DMS 273 treated with DMSO at 0.1 percent for 48 hours (cell line): Measurements from ENCODE around the gene MEF2A.
"Not testable (repeated sequence)": the region's sequence is repeated elsewhere in the genome, so short reads cannot be mapped to it uniquely, and the experiment has no call there.

Experiments used
- DNase-seq: peaks from one replicate; lab custom pipeline; 2025; lab: John Stamatoyannopoulos, UW

The MEF2A gene

DNA sequence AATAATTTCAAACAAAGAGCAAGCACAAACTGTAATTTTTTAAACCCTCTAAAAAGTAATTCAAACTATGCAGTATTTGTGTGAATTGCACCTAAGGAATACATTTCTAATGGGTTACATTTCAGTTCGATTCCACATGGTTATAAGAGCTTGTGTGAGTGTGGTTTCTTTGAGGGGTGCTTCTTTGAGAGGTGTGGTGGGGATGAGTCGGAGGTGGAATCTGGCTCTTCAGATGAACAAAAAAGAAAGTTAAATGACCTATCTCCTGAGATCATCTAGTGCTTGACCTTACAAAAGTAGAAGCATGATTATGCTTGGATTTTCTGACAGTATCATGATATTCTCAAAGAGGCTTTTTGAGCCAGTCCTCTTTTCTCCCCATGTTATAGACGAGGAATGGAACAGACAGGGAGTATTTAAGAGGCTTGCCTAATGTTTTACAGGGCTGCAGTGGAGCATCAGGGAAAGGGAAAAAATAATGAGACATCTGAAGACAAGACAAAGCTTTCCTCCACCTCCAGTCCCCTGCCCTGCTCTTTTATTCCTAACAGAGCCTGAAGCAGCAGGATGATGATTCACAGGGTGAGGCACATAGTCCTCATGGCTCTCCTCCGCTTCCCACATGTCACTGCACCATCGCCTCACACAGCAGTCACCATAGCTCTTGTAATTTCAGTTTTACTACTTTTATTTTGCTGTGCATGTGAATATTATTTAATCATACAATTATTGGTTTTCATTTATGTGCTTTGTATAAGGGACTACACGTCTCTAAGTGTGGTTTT, 85.4 kb downstream of the MEF2A start:
- no peak for DNase-seq

DNA sequence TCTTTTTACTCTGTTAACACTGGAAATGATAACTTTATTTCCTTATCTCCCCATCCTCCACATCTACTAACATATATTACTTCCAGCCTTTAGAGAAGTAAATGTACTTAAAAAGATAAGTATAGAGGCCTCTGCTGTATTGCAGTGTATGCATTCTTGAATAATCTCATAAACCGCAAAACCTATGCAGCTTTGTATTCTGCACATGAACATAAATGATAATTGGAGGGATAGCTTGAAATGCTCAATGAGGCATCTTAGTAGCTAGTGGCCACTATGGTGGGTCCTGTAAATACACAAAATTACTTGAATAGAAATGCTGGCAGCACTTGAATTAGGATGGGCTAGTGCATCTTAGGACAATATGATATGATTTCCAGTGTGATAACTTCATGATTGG, 90.4 kb downstream of the MEF2A start:
- no peak for DNase-seq

DNA sequence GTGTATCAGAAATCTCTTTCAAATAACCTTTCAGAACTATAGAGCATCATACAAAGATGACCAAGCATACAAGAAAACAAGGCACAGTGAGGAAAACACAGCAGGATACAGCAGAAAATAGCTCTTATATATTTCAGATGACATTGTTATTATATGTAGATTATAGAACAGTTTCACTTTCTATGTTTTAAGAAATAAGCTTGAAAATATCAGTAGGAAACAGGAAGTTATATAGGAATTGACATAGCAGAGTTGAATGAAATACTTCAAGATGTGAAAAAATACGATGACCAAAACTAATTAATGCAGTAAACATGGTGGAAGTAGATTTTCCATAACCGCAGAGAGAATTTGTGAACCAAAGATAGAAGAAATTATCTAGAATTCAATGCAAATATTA, 92.2 kb downstream of the MEF2A start:
- no peak for DNase-seq

DNA sequence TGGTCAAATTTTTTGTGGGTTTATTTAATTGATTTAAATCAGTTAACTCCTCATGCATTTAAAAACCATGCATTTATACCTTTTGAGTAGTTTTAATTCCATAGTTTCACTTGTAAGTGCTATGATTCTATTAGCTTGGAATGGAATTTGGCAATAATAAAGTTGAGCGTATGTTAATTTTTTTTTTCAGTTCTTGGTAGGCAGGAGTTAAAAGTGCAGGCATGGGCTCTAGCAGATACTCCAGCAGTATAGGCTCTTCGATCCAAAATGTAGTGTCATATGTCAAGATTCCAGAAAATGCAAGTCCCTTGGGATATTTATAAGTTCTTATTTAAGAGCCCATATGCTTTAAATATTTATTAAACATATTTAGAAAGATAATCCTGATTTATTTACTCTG, 97.1 kb downstream of the MEF2A start:
- DNase-seq = no peak

DNA sequence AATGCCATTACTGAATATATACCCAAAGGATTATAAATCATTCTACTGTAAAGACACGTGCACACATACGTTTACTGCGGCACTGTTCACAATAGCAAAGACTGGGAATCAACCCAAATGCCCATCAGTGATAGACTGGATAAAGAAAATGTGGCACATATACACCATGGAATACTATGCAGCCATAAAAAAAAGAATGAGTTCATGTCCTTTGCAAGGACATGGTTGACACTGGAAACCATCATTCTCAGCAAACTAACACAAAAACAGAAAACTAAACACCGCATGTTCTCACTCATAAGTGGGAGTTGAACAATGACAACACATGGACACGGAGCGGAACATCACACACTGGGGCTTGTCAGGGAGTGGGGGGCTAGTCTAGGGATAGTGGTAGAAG, 100.3 kb downstream of the MEF2A start:
- DNase-seq = not testable (repeated sequence)

DNA sequence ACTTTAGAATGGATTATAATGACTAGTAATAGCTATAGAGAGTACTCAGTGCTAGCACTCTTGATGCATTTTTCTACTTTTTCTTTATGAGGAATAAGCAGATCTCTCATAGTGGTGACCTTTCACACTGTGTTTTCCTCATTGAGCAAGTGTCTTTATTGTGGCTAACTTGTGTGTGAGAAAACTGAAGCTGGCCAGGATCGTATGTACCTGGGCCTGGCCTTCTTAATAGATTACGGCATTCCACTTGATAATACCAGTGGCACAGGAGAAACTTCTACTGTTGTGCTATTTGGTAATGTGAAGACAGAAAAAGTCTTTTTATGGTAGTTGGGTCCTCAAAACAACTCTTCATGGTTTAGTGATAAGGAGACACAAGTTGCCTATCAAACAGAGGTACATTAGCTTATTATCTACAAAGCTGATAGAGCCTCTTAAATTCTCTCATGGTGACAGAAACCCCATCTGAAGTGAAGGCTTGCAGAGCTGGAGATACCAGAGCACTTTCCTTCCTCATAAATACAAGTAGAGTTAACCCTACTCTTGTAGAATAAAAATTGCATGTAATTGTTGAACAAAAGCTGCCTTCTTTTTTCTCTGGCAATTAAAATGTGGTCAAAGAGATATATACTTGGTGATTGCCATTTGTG, 102.9 kb downstream of the MEF2A start:
- DNase-seq = no peak

DNA sequence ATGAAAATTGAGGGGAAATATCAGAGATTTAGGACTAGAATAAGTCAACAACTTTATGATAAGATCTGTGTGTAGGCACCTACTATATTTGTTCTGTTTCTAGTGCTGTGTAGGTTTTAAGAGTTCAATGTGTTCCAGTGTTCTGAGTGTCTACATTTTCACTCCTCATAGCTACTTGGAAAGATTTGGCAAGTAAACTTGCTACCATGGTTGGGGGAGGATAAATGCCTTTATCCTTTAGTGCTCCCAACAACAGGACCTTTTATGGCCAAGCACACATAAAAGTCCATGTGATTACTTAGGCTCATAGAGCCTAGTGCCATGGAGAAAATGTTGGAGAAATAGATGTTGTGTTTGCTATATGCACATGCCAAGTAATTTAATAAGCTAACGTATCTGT, 103.5 kb downstream of the MEF2A start:
- no peak for DNase-seq

DNA sequence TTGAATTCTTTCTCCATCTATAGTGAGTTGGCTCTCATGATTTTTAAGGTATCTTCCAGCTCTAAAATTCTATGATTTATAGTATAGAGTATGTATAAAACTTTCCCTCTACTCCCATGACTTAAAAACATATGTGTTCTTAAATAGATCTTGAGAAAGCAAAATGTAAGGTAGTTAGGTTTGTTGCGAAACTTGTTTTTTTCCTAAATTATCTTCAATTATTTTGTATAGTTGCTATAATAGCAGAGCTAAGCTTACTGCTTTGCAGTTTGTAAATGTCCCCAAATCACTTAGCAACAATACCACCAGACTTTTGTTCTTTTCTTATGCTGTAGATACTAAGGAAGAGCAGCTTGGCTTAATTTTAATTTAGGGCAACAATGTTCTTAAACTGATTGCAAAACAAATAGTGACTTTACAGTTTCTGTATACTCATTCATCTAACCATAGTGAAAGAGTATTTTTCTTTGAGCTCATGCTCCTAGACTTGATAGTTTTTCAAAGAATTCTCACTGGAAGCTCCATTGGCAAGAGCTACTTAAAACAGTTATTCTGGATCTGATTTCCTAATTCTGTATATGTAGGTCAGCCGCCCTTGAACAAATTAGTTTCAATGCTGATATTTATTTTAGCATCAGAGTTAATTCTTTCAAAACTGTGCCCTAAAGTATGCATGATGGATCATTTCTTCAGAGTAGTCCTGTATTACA, 106.3 kb downstream of the MEF2A start:
- DNase-seq = no peak

DNA sequence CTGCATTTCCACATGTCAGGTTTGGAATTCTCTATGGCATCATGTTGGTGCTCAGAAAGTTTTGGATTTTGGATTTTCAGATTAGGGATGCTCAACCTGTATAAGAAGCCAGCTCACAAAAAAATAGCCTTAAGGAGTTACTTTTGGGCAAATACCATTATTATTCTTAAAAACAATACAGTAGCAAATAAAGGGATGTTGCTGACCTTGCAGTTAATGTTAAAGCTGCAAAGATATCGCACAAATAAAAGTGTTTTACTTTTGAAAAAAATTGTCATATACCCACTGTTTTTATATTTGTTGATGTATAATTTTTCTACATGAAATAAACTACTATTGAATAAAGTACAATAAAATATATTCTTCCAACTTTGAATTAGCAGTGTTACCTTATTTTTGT, 107.3 kb downstream of the MEF2A start:
- no peak for DNase-seq

DNA sequence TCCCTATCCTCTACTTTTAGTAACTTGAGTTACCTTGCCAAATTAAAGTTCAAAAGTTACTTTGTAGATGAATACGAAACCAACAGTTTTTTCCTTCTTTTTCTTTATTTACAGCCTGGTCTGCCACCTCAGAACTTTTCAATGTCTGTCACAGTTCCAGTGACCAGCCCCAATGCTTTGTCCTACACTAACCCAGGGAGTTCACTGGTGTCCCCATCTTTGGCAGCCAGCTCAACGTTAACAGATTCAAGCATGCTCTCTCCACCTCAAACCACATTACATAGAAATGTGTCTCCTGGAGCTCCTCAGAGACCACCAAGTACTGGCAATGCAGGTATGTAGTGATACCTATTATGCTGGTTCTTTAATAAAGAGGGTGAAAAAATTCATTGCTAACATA, 108.5 kb downstream of the MEF2A start:
- no peak for DNase-seq

DNA sequence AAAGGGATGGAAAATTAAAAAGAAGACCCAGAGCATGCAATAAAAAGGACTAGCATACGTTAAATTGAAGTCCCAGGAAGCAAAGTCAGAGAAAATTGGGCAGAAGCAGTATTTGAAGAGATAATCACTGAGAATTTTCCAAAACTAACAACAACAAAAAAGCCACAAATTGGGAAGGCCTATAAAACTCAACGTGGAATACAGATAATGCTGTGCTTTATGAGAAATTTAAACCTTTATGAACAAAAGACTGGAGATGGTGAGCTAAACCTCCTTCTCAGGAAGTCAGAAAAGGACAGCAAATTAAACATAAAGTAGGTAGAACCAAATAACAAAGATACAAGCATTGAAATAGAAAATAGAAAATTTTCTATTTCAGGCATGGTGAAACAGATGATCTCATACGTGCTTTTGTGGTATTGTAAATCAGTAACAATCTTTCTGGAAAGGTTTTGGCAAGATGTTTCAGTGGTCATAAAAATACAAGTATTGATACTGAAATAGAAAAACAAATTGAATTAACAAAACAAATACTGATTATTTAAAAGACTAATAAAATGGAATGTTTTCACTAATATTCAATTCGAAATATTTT, 111.9 kb downstream of the MEF2A start:
- no peak for DNase-seq

DNA sequence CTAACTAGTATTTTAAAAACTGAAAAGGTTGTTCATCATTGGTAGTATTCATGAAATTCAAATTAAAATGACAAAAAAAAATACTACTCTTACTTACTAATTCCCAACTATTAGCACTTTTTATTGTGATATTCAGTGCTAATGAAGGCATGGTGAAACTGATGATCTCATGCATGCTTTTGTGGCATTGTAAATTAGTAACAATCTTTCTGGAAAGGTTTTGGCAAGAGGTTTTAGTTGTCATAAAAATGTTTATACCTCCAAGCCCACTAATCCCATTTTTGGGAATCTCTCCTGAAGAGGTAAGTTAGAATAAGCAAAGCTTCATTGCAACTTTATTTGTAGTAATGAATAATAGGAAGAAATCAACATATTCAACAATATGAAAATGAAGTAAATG, 114.5 kb downstream of the MEF2A start:
- no peak for DNase-seq

DNA sequence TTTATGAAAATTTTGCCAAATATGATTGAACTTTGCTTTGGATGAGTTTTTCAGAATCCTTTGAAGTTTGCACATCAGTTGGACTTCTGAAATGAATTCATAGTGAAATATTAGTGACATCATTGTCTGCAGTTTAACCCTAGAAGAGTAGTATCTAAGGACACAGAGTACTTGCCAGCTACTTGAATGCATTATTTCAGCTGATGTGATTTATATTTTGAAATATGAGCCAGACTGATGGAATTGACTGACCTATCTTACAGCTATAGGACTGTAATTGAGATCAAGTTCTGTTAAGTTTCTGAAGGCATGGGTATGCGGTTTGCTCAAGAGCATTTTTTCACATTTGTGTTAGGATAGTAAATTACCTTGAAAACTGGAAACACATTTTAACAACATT, 116.2 kb downstream of the MEF2A start:
- DNase-seq = no peak

DNA sequence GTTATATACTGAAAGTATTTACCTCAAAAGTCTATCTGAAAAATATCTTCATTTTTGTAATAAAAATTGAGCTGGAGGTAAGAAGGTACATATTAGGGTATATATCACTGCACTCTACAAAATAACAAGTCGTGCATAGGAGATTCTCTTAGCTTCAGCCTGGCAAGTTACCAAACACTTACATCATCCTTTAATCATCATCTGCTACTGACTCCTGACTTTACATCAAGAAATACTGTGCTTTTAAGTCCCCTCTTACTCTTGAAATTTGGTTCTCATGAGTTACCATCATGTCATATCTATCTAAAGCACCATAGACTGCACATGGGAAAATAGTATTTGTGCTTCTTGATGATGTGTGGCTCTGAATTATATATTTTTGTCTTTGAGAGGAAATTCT, 116.7 kb downstream of the MEF2A start:
- DNase-seq = no peak

DNA sequence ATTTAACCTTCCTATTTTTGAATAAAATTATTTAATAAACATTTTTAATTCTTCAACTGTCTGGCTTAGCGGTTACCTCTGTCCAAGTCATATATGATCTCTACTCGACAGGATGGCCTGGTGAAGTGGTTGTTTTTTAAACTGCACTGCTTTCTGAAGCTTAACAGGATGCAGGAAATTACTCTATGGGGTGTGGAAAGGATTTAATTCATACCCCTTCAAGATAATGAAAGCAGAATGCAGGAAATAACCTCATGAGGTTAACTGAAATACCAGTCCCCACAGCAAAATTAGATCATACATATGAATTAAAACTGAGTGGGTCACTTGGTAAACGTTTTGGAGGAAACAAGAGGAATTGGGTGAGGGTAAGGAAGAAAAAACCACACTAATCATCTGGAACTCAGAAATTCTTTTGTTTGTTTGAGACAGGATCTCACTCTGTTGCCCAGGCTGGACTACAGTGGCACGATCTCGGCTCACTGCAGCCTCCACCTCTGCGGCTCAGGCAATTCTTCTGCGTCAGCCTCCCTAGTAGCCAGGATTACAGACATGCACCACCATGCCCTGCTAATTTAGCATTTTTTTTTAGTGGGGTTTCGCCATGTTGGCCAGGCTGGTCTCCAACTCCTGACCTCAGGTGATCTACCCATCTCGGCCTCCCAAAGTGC, 117.4 kb downstream of the MEF2A start:
- DNase-seq = no peak

DNA sequence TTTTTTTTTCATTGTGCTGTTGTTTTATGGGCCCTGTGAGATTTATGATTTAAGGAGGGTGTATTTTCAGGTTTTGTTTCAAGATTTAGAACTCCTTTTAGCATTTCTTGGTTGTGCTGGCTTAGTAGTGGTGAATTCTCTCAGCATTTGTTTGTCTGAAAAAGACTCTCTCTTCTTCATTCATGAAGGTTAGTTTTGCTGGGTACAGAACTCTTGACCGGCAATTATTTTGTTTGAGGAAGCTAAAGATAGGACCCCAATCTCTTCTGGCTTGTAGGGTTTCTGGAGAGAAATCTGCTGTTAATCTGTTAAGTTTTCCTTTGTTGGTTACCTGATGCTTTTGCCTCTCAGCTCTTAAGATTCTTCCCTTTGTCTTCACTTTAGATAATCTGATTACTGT, 120.5 kb downstream of the MEF2A start:
- no peak for DNase-seq

DNA sequence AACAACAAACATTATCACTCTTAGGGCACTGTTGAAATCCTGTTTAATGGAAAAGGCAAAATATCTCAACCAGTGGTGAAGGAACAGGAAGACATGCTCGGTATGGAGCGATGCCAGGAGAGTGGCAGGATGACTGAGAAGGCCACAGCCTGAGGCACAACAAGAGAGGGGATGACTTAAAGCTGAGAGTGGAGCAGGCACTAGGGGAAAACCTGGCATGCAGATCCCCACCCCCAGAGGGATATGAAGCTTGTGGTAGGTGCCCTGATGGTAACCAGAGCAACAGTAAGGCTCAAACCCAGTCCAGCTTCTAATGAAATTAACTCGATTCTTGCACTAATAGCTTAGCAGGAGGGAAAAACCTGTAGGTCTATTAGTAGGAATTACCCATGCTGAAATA, 127.0 kb downstream of the MEF2A start:
- DNase-seq = no peak

DNA sequence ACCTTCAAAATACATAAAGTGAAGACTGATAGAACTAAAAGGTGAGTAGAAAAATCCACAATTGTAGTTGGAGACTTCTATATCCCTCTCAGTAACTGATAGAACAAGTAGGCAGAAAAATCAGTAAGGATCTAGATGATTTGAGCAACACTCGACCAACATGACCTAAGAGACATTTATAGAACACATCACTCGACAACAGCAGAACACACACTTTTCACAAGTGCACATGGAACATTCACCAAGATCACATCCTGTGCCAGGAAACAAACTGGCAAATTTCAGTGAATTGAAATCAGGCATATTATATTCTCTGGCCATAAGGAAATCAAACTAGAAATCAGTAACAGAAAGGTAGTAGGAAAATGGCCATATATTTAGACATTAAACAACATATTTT, 130.3 kb downstream of the MEF2A start:
- no peak for DNase-seq

DNA sequence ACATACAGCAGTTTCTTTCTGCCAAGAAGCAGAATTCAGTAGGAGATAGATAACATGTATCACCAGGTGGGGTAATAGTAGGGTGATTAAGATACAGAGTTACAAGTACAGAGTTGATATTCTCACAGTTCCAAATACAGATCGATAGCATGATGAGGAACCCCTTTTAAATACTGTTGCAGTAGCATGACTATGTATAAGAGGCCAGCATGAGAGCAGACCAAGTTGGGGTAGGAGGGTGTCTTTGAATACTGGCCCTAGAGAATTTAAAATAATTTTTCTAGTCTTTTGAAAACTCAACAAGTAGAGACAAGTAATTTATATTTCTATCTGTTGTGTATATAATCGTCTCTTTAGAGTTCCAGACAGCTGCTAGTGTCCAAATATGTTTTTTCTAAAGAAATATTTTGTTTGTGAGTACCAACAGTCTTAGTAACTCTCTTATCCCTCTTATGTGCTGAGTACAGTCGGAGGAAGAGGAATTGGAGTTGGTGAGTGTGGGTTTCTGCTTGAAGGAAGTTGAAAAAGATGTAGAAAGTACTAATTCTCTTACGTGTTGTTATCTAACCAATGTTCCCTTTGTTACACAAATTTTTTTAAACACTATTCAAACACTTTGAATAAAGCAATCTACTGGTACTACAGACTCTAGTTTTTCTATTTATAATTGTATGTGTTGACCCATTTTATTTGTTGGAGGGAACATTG, 137.3 kb downstream of the MEF2A start:
- DNase-seq = no peak

DNA sequence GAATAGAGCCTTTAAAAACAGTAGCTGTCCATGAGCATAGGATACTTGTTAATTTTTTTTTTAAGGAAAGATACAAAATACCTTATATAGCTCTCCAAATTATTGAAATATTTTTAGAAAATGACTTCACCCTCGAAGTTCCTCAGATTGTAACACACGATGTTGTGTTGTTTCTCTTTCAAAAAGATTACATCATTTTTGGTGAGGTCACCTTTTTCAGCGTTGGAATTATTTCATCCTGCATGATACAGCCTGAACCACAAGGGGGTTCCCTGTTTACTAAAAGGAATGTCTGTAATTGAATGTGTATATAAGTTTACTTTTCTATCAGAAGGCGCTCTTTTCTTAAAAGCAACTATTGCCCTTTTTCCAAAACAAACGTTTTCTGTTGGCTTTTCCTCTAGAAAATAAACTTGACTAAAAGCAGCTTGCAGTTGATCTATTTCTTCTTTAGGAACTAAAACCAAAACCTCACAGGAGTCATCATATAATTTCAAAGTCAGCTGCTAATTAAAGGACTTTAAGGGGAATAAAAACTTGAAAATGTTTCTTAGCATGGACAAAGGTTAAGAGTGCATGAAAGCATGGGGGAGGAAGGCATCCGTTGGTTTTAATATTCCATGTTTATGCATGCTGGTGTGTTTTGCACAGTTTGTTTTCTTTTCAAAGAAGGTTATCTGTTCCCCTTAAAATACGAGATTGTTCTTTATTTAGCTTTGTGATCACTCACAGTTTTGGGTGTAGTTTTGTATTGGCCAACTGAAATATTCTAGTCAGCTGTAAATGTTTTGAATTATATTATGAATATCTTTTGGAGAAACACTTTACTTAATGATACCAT, 138.0 kb downstream of the MEF2A start:
- DNase-seq = peak; percentile 31

DNA sequence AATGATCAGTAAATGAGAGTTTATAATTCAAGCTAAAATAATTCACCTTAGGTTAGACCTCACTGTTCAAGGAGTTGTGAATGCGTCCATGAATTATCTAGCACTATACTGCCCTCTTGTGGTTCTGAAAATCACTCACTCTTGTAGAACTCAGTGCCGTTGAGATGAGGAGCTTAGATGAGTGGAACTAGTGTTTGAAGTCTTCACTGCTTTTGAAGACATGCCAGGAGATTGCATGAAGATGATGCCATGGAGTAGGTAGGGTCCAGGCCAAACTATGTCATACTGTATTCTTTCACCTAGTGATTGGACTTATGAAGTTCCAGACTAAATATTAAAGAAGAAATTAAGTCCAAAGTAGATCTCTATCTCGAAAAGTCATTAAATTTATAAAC, 138.7 kb downstream of the MEF2A start:
- DNase-seq = peak; percentile 49
